Measurements from ENCODE around the gene BRMS1L. TPM values are rescaled to one million over a fixed set of nuclear protein-coding genes. Genes with fewer than 3 reads are reported as not detected.
"Not testable (repeated sequence)": the region's sequence is repeated elsewhere in the genome, so short reads cannot be mapped to it uniquely, and the experiment has no call there.

Gene BRMS1L
- total RNA-seq, 2 donors from 2014 or later: 9.0 to 9.4 TPM

DNA sequence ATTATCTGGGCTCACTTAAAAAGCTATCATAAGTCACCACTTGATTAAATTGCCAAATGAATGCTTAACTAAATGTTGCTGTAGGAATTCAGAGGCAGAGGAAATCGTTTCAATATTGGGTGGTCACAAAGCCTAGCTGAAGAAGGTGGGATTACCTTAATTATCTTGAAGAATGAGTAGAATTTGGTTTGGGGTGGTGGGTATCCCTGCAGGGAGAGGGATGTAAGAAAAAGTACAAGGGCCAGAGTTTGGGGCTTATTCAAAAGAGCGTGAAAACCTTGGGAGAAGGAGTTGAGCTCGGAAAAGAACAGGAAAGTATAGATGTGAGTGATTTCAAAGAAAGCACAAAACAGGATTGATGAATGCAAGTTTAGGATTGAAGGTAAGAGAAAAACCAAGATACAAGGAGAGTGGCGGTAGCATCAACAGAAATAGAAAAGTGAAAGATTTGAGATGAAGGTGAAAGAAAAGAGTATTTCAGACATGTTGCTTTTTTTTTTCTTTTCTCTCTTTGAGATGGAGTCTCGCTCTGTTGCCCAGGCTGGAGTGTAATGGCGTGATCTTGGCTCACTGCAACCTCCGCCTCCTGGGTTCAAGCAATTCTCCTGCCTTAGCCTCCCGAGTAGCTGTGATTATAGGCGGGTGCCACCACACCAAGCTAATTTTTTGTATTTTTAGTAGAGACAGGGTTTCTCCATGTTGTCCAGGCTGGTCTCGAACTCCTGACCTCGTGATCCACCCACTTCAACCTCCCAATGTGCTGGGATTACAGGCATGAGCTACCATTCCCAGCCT, 1.7 kb downstream of the BRMS1L start:
- DNase-seq: no peak
- H3K36me3 Mint-ChIP-seq (ENCODE audit: low read depth): peaks cover 17% of the 10 kb centered on the region
- no peaks in the 10 kb centered on the region for H3K9me3 Mint-ChIP-seq
- H3K27ac ChIP-seq (ENCODE audit: low read depth, low read length): no peak overlapping the region
- no peaks in the 10 kb centered on the region for H3K27me3 ChIP-seq (ENCODE audit: control insufficient read depth, insufficient read depth, low read length, poor library complexity, severe bottlenecking)
- H3K9me3 ChIP-seq (ENCODE audit: control insufficient read depth, low read length): no peaks in the 10 kb centered on the region
- H3K36me3 ChIP-seq (ENCODE audit: control insufficient read depth, insufficient read depth, low read length): peaks cover 15% of the 10 kb centered on the region
- 83 to 94% methylated on average over 5 to 11 of the region's 11 CpGs for WGBS, 2 experiments (ENCODE audit: insufficient coverage in 1 of 2, insufficient read length in 1 of 2)
- no peak overlapping the region for H3K9ac ChIP-seq (ENCODE audit: extremely low read depth, low read length, poor library complexity, severe bottlenecking)
- peaks cover 10% of the 10 kb centered on the region for H3K4me1 Mint-ChIP-seq
- H3K4me1 ChIP-seq (ENCODE audit: control insufficient read depth, insufficient read depth, low read length): no peaks in the 10 kb centered on the region
- H3K27ac Mint-ChIP-seq: no peak overlapping the region
- TF ChIP-seq, protein P1, sequence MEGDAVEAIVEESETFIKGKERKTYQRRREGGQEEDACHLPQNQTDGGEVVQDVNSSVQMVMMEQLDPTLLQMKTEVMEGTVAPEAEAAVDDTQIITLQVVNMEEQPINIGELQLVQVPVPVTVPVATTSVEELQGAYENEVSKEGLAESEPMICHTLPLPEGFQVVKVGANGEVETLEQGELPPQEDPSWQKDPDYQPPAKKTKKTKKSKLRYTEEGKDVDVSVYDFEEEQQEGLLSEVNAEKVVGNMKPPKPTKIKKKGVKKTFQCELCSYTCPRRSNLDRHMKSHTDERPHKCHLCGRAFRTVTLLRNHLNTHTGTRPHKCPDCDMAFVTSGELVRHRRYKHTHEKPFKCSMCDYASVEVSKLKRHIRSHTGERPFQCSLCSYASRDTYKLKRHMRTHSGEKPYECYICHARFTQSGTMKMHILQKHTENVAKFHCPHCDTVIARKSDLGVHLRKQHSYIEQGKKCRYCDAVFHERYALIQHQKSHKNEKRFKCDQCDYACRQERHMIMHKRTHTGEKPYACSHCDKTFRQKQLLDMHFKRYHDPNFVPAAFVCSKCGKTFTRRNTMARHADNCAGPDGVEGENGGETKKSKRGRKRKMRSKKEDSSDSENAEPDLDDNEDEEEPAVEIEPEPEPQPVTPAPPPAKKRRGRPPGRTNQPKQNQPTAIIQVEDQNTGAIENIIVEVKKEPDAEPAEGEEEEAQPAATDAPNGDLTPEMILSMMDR (conservative IDR thresholded peaks at IDR 0.05): no peak
- peak overlapping the region; percentile 100 for H3K4me3 ChIP-seq (ENCODE audit: low read length)
- H3K27me3 Mint-ChIP-seq (ENCODE audit: insufficient read depth): no peaks in the 10 kb centered on the region
- H3K4me3 Mint-ChIP-seq: peak overlapping the region; percentile 85

- Mint-ChIP-seq H3K27me3 (ENCODE audit: insufficient read depth) (no peaks in the 10 kb centered on the region), H3K36me3 (ENCODE audit: low read depth) (peaks cover 27% of the 10 kb centered on the region), H3K4me1 (peaks cover 10% of the 10 kb centered on the region), H3K9me3 (no peaks in the 10 kb centered on the region), H3K4me3 (no peak overlapping the region), H3K27ac (no peak overlapping the region)
- WGBS, 2 experiments (ENCODE audit: insufficient coverage in 1 of 2, insufficient read length in 1 of 2): 94% methylated on average over 1 of the region's 1 CpG; no CpG with 5 or more reads in 1 of the 2 experiments
- H3K9me3 ChIP-seq (ENCODE audit: control insufficient read depth, low read length): no peaks in the 10 kb centered on the region
- no peak overlapping the region for H3K4me3 ChIP-seq (ENCODE audit: low read length)
- no peaks in the 10 kb centered on the region for H3K4me1 ChIP-seq (ENCODE audit: control insufficient read depth, insufficient read depth, low read length)
- no peak for DNase-seq
- no peak overlapping the region for H3K9ac ChIP-seq (ENCODE audit: extremely low read depth, low read length, poor library complexity, severe bottlenecking)
- TF ChIP-seq, protein P1 (conservative IDR thresholded peaks at IDR 0.05): no peak
- H3K27me3 ChIP-seq (ENCODE audit: control insufficient read depth, insufficient read depth, low read length, poor library complexity, severe bottlenecking): no peaks in the 10 kb centered on the region
- H3K36me3 ChIP-seq (ENCODE audit: control insufficient read depth, insufficient read depth, low read length): peaks cover 29% of the 10 kb centered on the region
- no peak overlapping the region for H3K27ac ChIP-seq (ENCODE audit: low read depth, low read length)
These were observed 3.3 kb downstream of the BRMS1L start for GRCh38 chr14:35829449-35829848.

GRCh38 chr14:35835208-35835982, 9.3 kb downstream of the BRMS1L start:
- DNase-seq: no peak
- peaks cover 63% of the 10 kb centered on the region for H3K36me3 ChIP-seq (ENCODE audit: control insufficient read depth, insufficient read depth, low read length)
- no peaks in the 10 kb centered on the region for H3K27me3 Mint-ChIP-seq (ENCODE audit: insufficient read depth)
- WGBS, 2 experiments (ENCODE audit: insufficient coverage in 1 of 2, insufficient read length in 1 of 2): 90 to 92% methylated on average over 2 to 4 of the region's 5 CpGs
- TF ChIP-seq, protein P1 (conservative IDR thresholded peaks at IDR 0.05): no peak
- no peak overlapping the region for H3K9ac ChIP-seq (ENCODE audit: extremely low read depth, low read length, poor library complexity, severe bottlenecking)
- H3K27ac Mint-ChIP-seq: no peak overlapping the region
- no peak overlapping the region for H3K4me3 Mint-ChIP-seq
- peaks cover 9% of the 10 kb centered on the region for H3K9me3 ChIP-seq (ENCODE audit: control insufficient read depth, low read length)
- H3K4me1 Mint-ChIP-seq: no peaks in the 10 kb centered on the region
- no peaks in the 10 kb centered on the region for H3K27me3 ChIP-seq (ENCODE audit: control insufficient read depth, insufficient read depth, low read length, poor library complexity, severe bottlenecking)
- no peak overlapping the region for H3K27ac ChIP-seq (ENCODE audit: low read depth, low read length)
- H3K4me1 ChIP-seq (ENCODE audit: control insufficient read depth, insufficient read depth, low read length): no peaks in the 10 kb centered on the region
- peaks cover 74% of the 10 kb centered on the region for H3K36me3 Mint-ChIP-seq (ENCODE audit: low read depth)
- H3K9me3 Mint-ChIP-seq: peaks cover 22% of the 10 kb centered on the region
- H3K4me3 ChIP-seq (ENCODE audit: low read length): no peak overlapping the region

GRCh38 chr14:35841704-35842103, 15.6 kb downstream of the BRMS1L start:
- H3K27ac Mint-ChIP-seq; H3K27me3 ChIP-seq (ENCODE audit: control insufficient read depth, insufficient read depth, low read length, poor library complexity, severe bottlenecking); DNase-seq; H3K4me3 ChIP-seq (ENCODE audit: low read length); H3K9ac ChIP-seq (ENCODE audit: extremely low read depth, low read length, poor library complexity, severe bottlenecking); H3K27ac ChIP-seq (ENCODE audit: low read depth, low read length); H3K4me3 Mint-ChIP-seq; H3K4me1 ChIP-seq (ENCODE audit: control insufficient read depth, insufficient read depth, low read length); H3K27me3 Mint-ChIP-seq (ENCODE audit: insufficient read depth); H3K4me1 Mint-ChIP-seq: not testable (repeated sequence)
- peaks cover 45% of the 10 kb centered on the region for H3K9me3 Mint-ChIP-seq
- H3K36me3 ChIP-seq (ENCODE audit: control insufficient read depth, insufficient read depth, low read length): peaks cover 50% of the 10 kb centered on the region
- WGBS, 2 experiments (ENCODE audit: insufficient coverage in 1 of 2, insufficient read length in 1 of 2): 96 to 100% methylated on average over 2 of the region's 2 CpGs
- H3K36me3 Mint-ChIP-seq (ENCODE audit: low read depth): peaks cover 89% of the 10 kb centered on the region
- peaks cover 26% of the 10 kb centered on the region for H3K9me3 ChIP-seq (ENCODE audit: control insufficient read depth, low read length)

GRCh38 chr14:35842245-35842644, 16.1 kb downstream of the BRMS1L start:
- WGBS, 2 experiments (ENCODE audit: insufficient coverage in 1 of 2, insufficient read length in 1 of 2): 89% methylated on average over 2 of the region's 2 CpGs; no CpG with 5 or more reads in 1 of the 2 experiments
- Mint-ChIP-seq H3K36me3 (ENCODE audit: low read depth) (peaks cover 84% of the 10 kb centered on the region), H3K9me3 (peaks cover 45% of the 10 kb centered on the region)
- H3K4me3 Mint-ChIP-seq; H3K9ac ChIP-seq (ENCODE audit: extremely low read depth, low read length, poor library complexity, severe bottlenecking); H3K4me1 ChIP-seq (ENCODE audit: control insufficient read depth, insufficient read depth, low read length); H3K27me3 ChIP-seq (ENCODE audit: control insufficient read depth, insufficient read depth, low read length, poor library complexity, severe bottlenecking); DNase-seq; H3K4me1 Mint-ChIP-seq; H3K4me3 ChIP-seq (ENCODE audit: low read length); H3K27ac ChIP-seq (ENCODE audit: low read depth, low read length); H3K27ac Mint-ChIP-seq; H3K27me3 Mint-ChIP-seq (ENCODE audit: insufficient read depth): not testable (repeated sequence)
- peaks cover 26% of the 10 kb centered on the region for H3K9me3 ChIP-seq (ENCODE audit: control insufficient read depth, low read length)
- peaks cover 47% of the 10 kb centered on the region for H3K36me3 ChIP-seq (ENCODE audit: control insufficient read depth, insufficient read depth, low read length)
